K562 (cell line): ENCODE results near the gene CCNL2. TPM values are rescaled to one million over a fixed set of nuclear protein-coding genes. Genes with fewer than 3 reads are reported as not detected.

ENCODE experiments used
- ATAC-seq: fragments of 200-7000 bp; cut with Tn5 transposase; 3 replicates; pipeline ENCODE4 v1.9.1; 2020; ENCODE audit warnings: moderate library complexity
- BruUV-seq: library from RNA; stranded (reverse); fragments of 400-500 nt; replicated peaks from 2 replicates; lab custom pipeline; 2021; lab: Mats Ljungman, UMichigan
- CTCF ChIA-PET: fragments of 300-600 bp; formaldehyde crosslinking; extraction: SDS; loops from one replicate; lab custom pipeline; 2021; ENCODE audit warnings: low intra/inter-chr PET ratio; lab: Yijun Ruan, JAX
- POLR2A ChIA-PET: fragments of 300-600, 350-650 bp; sonication (Branson Sonifier 250); formaldehyde crosslinking; extraction: SDS; loops from one replicate; lab custom pipeline; 2021; ENCODE audit warnings: antibody characterized with exemption, inconsistent platforms; lab: Yijun Ruan, JAX
- DNase-seq, 4 experiments: peaks; one replicate each; pipeline versions ENCODE4 v3.0.0 to v3.0.0-alpha.2; 2011 to 2018; ENCODE audit warnings: low spot score in 3 of 4, mixed read lengths in 3 of 4; ENCODE audit errors: extremely low read depth in 1 of 4
- FAIRE-seq: peaks from 2 replicates; lab custom pipeline; 2011; peaks lifted over from hg19 to GRCh38; lab: Jason Lieb, UNC
- H2AFZ ChIP-seq: 2 replicates; pipeline ENCODE4 v1.6.0; 2011; ENCODE audit warnings: low read depth, low read length, control low read depth, inconsistent platforms
- H3K27ac ChIP-seq: fragments of 200-600 bp; 3 replicates; pipeline ENCODE4 v1.8.0; 2011; ENCODE audit warnings: low read depth, mild to moderate bottlenecking, control low read depth, inconsistent platforms, low read length, moderate library complexity, mixed read lengths; ENCODE audit errors: extremely low read depth
- H3K27me3 ChIP-seq, 2 experiments: fragments of 300-600 bp in 1 of 2; 2 replicates in 1 of 2; 3 replicates in 1 of 2; pipeline versions ENCODE4 v1.6.0 to v1.8.0; 2011; ENCODE audit warnings: inconsistent platforms in 2 of 2, low read length in 2 of 2, mild to moderate bottlenecking in 1 of 2, mixed read lengths in 1 of 2, moderate library complexity in 1 of 2; ENCODE audit not compliant: control insufficient read depth in 2 of 2, insufficient read depth in 2 of 2
- H3K36me3 ChIP-seq: fragments of 300-600 bp; 3 replicates; pipeline ENCODE4 v1.8.0; 2011; ENCODE audit warnings: mild to moderate bottlenecking, low read length, inconsistent platforms; ENCODE audit not compliant: control insufficient read depth, insufficient read depth
- H3K4me1 ChIP-seq, 2 experiments: fragments of 200-600 bp in 1 of 2; replicated peaks in 1 of 2; 2 replicates in 1 of 2; 3 replicates in 1 of 2; pipeline versions ENCODE4 v1.5.1 to v1.8.0; 2011; ENCODE audit warnings: inconsistent platforms in 2 of 2, low read length in 2 of 2, mild to moderate bottlenecking in 1 of 2, mixed read lengths in 1 of 2, moderate library complexity in 1 of 2; ENCODE audit not compliant: control insufficient read depth in 2 of 2, insufficient read depth in 2 of 2
- H3K4me2 ChIP-seq: 2 replicates; pipeline ENCODE4 v1.6.1; 2011; ENCODE audit warnings: low read length, control low read depth, inconsistent platforms, mixed read lengths; ENCODE audit not compliant: insufficient read depth
- H3K4me3 ChIP-seq: fragments of 200-600 bp; sonication (generic), shearing (Covaris generic); 2 replicates; pipeline ENCODE4 v1.5.1; 2016; ENCODE audit warnings: control low read depth, inconsistent platforms
- H3K79me2 ChIP-seq: fragments of 200-600 bp; 3 replicates; pipeline ENCODE4 v1.8.0; 2011; ENCODE audit warnings: low read length, inconsistent platforms; ENCODE audit not compliant: control insufficient read depth, insufficient read depth
- H3K9ac ChIP-seq, 2 experiments: 2 replicates each; pipeline versions ENCODE4 v1.6.0 to v1.6.1; 2011; ENCODE audit warnings: low read depth in 2 of 2, low read length in 2 of 2, control low read depth in 1 of 2, inconsistent platforms in 1 of 2, mild to moderate bottlenecking in 1 of 2, mixed read lengths in 1 of 2; ENCODE audit not compliant: insufficient read depth in 1 of 2
- H3K9me1 ChIP-seq: one replicate; pipeline ENCODE4 v1.6.0; 2011; ENCODE audit warnings: inconsistent platforms, mild to moderate bottlenecking, low read length, moderate library complexity; ENCODE audit not compliant: control insufficient read depth, insufficient read depth
- H3K9me3 ChIP-seq: replicated peaks from 2 replicates; pipeline ENCODE4 v1.5.1; 2011; ENCODE audit warnings: low read depth, low read length, inconsistent platforms; ENCODE audit not compliant: control insufficient read depth, insufficient read depth
- H4K20me1 ChIP-seq: replicated peaks from 2 replicates; pipeline ENCODE4 v1.6.1; 2011; ENCODE audit warnings: low read length, inconsistent platforms, mixed read lengths; ENCODE audit not compliant: control insufficient read depth, insufficient read depth
- ARHGAP35 ChIP-seq: fragments of 450-650 bp; IDR thresholded peaks from 2 replicates; pipeline ENCODE4 v1.6.1; 2018; ENCODE audit not compliant: partially characterized antibody
- BACH1 ChIP-seq: fragments of 200-800 bp; sonication (Bioruptor generic); IDR thresholded peaks from 2 replicates; pipeline ENCODE4 v1.6.1; 2016; ENCODE audit warnings: missing genetic modification characterization, missing compliant biosample characterization
- HDGF ChIP-seq: fragments of 450-650 bp; IDR thresholded peaks from 2 replicates; pipeline ENCODE4 v1.6.1; 2016
- HMG20B ChIP-seq: fragments of 250-450 bp; sonication (Bioruptor Pico); IDR thresholded peaks from 2 replicates; pipeline ENCODE4 v1.5.0; 2021; ENCODE audit warnings: mild to moderate bottlenecking
- IFI16 ChIP-seq: fragments of 250-450 bp; sonication (Bioruptor Pico); IDR thresholded peaks from 2 replicates; pipeline ENCODE4 v2.1.2; 2022; ENCODE audit warnings: mild to moderate bottlenecking, inconsistent platforms
- KAT2B ChIP-seq: IDR thresholded peaks from one replicate; pipeline ENCODE4 v1.6.1; 2012; ENCODE audit warnings: low read depth, mild to moderate bottlenecking, control low read depth, inconsistent platforms, low read length, moderate library complexity
- NCOA2 ChIP-seq, 2 experiments: fragments of 450-650 bp; IDR thresholded peaks; 2 replicates each; pipeline ENCODE4 v1.6.1; 2018; ENCODE audit warnings: mild to moderate bottlenecking in 2 of 2, moderate library complexity in 1 of 2; ENCODE audit not compliant: partially characterized antibody in 2 of 2
- PHF20 ChIP-seq: fragments of 450-650 bp; IDR thresholded peaks from 2 replicates; pipeline ENCODE4 v1.6.1; 2018; ENCODE audit not compliant: partially characterized antibody
- TSC22D4 ChIP-seq: fragments of 450-650 bp; IDR thresholded peaks from 2 replicates; pipeline ENCODE4 v1.6.1; 2016; ENCODE audit warnings: missing genetic modification characterization, missing biosample characterization, control low read depth
- WGBS: fragments of 100-300 bp; shearing (Covaris generic); methylation state at CpG from one replicate; pipeline ENCODE4 v1.1.6; 2016; ENCODE audit warnings: low coverage, mixed read lengths; ENCODE audit not compliant: insufficient coverage; ENCODE audit errors: missing lambda C conversion rate; 5-methylcytosine and 5-hydroxymethylcytosine counted together
- in situ Hi-C: fragments of 300-500 bp; cut with MboI; formaldehyde crosslinking; loops from 4 replicates; pipeline ENCODE4 v1.15.0; 2018; ENCODE audit warnings: inconsistent platforms, mixed read lengths
- intact Hi-C: fragments of 100-400 bp; cut with micrococcal nuclease; formaldehyde crosslinking; loops from 2 replicates; pipeline ENCODE4 v1.14.2; 2022
- polyA plus RNA-seq, 8 experiments: library from polyadenylated mRNA; depleted of rRNA in 4 of 8; stranded (reverse) in 5 of 8; unstranded in 3 of 8; fragments of >200 nt; fragmentation: Nextera tagmentation in 2 of 8; fragmentation: Illumina TruSeq in 1 of 8; extraction: Ambion mirVana in 2 of 8; extraction: Trizol in 1 of 8; gene quantifications; 2 replicates each; pipeline versions ENCODE4 v1.2.1 to v1.2.3, GENCODE V29; 2011 to 2014; ENCODE audit warnings: inconsistent platforms in 1 of 8, missing spikeins in 1 of 8
- total RNA-seq, 7 experiments: library from RNA; depleted of rRNA in 6 of 7; stranded (reverse); fragments of >200 nt in 6 of 7; fragmentation: Illumina TruSeq in 2 of 7; extraction: Trizol in 2 of 7; gene quantifications; 2 replicates each; pipeline versions ENCODE4 v1.2.1 to v1.2.3, GENCODE V29; 2011 to 2021; ENCODE audit warnings: low replicate concordance in 1 of 7
- TF ChIP-seq, protein P1 (sequence below): sonication (generic); formaldehyde crosslinking; IDR thresholded peaks from 2 replicates; pipeline ENCODE4 v1.8.0; 2022; ENCODE audit warnings: missing genetic modification reagents, mild to moderate bottlenecking, borderline replicate concordance
- TF ChIP-seq, protein P2 (sequence below): fragments of 250-450 bp; sonication (Bioruptor Pico); IDR thresholded peaks from 2 replicates; pipeline ENCODE4 v1.4.0; 2020; ENCODE audit warnings: mild to moderate bottlenecking, moderate library complexity

CCNL2 gene
- total and polyA plus RNA-seq, 9 of the 15 experiments (the other 6 are each of a cell fraction or from before 2014, with no cell fraction given): 2.8 to 287 (median 94.5) TPM

DNA sequence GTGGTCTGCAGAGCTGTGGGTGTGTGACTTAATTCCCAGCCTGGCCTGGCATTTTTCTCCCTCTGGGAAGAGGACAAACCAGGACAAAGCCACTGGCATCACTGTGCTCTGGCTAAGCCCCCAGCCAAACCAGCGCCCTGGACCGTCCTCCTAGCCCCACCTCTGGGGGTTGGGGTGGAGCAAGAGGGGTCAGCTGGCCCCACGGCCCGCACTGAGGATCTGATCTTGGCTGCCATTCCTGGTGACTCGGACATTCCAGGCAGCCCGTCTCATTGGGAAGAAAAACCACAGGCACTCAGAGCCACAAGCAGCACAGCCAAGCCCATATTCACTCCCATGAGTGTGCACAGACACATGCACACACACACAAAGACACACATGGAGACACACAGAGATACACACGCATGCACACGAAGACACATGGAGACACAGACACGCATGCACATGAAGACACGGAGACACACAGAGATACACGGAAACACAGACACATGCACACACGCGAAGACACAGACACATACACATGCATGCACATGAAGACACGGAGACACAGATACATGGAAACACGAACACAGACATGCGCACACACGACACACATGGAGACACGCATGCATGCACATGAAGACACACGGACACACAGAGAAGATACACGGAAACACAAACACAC, 38.5 kb downstream of the CCNL2 start:
- Histone ChIP-seq H4K20me1 (no peaks in the 10 kb centered on the region), H3K4me1 (peaks cover 19 to 64% of the 10 kb centered on the region in 2 experiments), H2AFZ (no peak overlapping the region), H3K4me3 (no peak overlapping the region), H3K9me1 (no peaks in the 10 kb centered on the region), H3K36me3 (no peaks in the 10 kb centered on the region), H3K4me2 (no peak overlapping the region), H3K9me3 (0 out of 2 replicates have a peak, but pooled peaks cover 2% of the 10 kb centered on the region), H3K27ac (no peak overlapping the region; the same call in 2 of the 3 replicates), H3K79me2 (peaks cover 10% of the 10 kb centered on the region; the same call in 2 of the 3 replicates), H3K27me3 (no peaks in the 10 kb centered on the region; a peak in 1 of 5 replicates), H3K9ac (no peak overlapping the region; a peak in 1 of 4 replicates)
- DNase-seq: no peak
- BruUV-seq: no TSS peak
- no peak for ATAC-seq
- FAIRE-seq: peak; percentile 69
- POLR2A ChIA-PET: no interaction called here
- CTCF ChIA-PET: no interaction called here
- intact Hi-C loops: no loop called here
- 70% methylated on average over 20 of the region's 20 CpGs for WGBS
- TF ChIP-seq BACH1 (tag) (no peak), TSC22D4 (tag) (peak; percentile 89; the same call in 1 of the 2 replicates), IFI16 (CRISPR knock-in tag) (no peak), PHF20 (peak; percentile 74), HMG20B (CRISPR knock-in tag) (no peak), HDGF (0 out of 2 replicates have a peak, but pooled peaks have one; percentile 42), ARHGAP35 (peak; percentile 23), NCOA2 (IDR thresholded peaks at IDR 0.05; ENCODE audit: partially characterized antibody in 2 of 2) (no peak), KAT2B (no peak)
- TF ChIP-seq, protein P1, sequence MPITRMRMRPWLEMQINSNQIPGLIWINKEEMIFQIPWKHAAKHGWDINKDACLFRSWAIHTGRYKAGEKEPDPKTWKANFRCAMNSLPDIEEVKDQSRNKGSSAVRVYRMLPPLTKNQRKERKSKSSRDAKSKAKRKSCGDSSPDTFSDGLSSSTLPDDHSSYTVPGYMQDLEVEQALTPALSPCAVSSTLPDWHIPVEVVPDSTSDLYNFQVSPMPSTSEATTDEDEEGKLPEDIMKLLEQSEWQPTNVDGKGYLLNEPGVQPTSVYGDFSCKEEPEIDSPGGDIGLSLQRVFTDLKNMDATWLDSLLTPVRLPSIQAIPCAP (CRISPR knock-in tag): no peak
- TF ChIP-seq, protein P2, sequence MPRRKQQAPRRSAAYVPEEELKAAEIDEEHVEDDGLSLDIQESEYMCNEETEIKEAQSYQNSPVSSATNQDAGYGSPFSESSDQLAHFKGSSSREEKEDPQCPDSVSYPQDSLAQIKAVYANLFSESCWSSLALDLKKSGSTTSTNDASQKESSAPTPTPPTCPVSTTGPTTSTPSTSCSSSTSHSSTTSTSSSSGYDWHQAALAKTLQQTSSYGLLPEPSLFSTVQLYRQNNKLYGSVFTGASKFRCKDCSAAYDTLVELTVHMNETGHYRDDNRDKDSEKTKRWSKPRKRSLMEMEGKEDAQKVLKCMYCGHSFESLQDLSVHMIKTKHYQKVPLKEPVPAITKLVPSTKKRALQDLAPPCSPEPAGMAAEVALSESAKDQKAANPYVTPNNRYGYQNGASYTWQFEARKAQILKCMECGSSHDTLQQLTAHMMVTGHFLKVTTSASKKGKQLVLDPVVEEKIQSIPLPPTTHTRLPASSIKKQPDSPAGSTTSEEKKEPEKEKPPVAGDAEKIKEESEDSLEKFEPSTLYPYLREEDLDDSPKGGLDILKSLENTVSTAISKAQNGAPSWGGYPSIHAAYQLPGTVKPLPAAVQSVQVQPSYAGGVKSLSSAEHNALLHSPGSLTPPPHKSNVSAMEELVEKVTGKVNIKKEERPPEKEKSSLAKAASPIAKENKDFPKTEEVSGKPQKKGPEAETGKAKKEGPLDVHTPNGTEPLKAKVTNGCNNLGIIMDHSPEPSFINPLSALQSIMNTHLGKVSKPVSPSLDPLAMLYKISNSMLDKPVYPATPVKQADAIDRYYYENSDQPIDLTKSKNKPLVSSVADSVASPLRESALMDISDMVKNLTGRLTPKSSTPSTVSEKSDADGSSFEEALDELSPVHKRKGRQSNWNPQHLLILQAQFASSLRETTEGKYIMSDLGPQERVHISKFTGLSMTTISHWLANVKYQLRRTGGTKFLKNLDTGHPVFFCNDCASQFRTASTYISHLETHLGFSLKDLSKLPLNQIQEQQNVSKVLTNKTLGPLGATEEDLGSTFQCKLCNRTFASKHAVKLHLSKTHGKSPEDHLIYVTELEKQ (CRISPR knock-in tag): no peak
- in situ Hi-C loops: loop anchor here (10.0 kb wide), 1 partner anchor 554 kb away; the partner anchor contains the start of genes CALML6 and TMEM52
